Diencephalon (tissue), 1 donor: Measurements from ENCODE around the gene POTEE. TPM values are rescaled to one million over a fixed set of nuclear protein-coding genes. Genes with fewer than 3 reads are reported as not detected.

Experiments used
- small RNA-seq: library from RNA; depleted of rRNA; stranded (forward); fragments of <200 nt; gene quantifications from one replicate; pipeline ENCODE3, GENCODE V24; 2014
- total RNA-seq: library from RNA; depleted of rRNA; stranded (reverse); fragments of >200 nt; gene quantifications from one replicate; pipeline ENCODE4 v1.2.3, GENCODE V29; 2014

Gene POTEE
- total RNA-seq, result 0.46 TPM

GRCh38 chr2:131209030-131209772 lies at the start of gene POTEE:
Gene POTEE, plus strand, starts transcription at chr2:131209536. Its CDS starts 8,867 bp downstream, at chr2:131218403.

Small RNAs within 50 kb of the gene (small RNA-seq; reads per million reads assigned to genes)
- gene AC009477.1, result not detected
- gene RNU6-127P, result not detected

Other genes starting within 250 kb of the POTEE start
- gene FAM168B, start 116.1 kb upstream of the POTEE start, total RNA-seq, result 155 TPM
- gene PLEKHB2, start 104.2 kb upstream of the POTEE start, total RNA-seq, result 219 TPM
- 3.0 TPM for gene RAB6D, start 154.6 kb downstream of the POTEE start, total RNA-seq